ENCODE results near the gene DDX25.

Gene DDX25

DNA sequence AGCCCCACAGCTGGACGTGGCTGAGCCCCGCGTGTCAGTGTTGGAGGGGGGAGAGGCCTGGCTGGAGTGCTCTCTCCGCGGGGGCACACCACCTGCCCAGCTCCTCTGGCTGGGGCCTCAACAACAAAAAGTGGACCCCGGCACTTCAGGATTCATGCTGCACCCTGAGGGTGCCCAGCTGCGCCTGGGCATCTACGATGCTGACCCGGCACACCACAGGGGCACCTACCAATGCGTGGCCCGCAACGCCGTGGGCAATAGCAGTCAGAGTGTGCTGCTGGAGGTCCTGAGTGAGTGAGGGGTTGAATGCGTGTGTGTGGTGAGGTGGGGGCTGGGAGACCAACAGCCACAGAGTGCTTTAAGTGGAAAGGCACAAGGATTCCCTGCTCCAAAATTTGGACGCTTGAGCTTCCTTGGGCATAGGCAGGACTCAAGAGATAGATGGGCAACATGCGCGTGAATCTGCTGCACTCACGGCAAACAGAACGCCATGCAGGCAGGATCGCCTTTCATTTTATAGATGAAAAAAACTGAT is 49.2 kb downstream of the DDX25 start:
- TF ChIP-seq, protein P1, sequence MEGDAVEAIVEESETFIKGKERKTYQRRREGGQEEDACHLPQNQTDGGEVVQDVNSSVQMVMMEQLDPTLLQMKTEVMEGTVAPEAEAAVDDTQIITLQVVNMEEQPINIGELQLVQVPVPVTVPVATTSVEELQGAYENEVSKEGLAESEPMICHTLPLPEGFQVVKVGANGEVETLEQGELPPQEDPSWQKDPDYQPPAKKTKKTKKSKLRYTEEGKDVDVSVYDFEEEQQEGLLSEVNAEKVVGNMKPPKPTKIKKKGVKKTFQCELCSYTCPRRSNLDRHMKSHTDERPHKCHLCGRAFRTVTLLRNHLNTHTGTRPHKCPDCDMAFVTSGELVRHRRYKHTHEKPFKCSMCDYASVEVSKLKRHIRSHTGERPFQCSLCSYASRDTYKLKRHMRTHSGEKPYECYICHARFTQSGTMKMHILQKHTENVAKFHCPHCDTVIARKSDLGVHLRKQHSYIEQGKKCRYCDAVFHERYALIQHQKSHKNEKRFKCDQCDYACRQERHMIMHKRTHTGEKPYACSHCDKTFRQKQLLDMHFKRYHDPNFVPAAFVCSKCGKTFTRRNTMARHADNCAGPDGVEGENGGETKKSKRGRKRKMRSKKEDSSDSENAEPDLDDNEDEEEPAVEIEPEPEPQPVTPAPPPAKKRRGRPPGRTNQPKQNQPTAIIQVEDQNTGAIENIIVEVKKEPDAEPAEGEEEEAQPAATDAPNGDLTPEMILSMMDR (IDR thresholded peaks at IDR 0.05; ENCODE audit: extremely low read depth, missing control alignments): no peak
- DNase-seq (ENCODE audit: low spot score): no peak

DNA sequence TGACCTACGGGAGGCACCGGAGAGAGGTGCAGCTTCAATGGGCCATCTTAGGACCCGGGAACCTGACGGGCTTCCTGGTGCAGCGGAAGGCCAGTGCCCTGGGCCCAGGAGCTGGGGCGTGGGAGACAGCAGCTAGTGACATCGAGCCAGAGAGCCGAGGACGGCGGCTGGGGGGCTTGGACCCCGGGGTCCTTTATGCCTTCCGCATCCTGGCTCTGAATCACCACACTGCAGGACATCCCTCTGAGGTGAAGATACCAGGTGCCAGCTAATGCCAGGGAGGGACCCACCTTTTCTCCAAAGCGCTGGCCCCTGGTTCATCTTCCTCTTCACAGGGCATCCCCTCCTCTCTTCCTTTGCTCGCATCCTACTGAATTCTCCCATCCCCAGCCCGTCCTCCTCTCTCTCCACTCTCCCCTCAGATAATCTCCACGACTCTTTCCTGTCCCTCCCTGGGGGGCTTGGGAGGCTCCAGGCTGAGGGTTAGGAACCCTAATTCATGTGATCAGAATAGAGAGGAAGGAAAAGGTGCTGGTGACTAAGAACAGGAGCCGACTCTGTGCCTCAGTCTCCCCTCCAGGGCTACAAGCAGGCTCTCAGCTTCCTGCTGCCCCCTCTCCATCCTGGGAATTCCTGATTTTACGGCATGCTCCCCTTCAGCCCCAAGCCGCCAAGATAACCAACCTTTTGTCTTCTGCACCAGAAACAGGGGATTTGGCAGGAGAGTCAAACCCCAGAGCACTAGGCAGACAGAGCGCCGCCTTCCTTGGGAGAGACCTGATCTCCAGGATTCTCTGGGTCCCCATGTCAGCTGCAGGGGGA is 50.0 kb downstream of the DDX25 start:
- TF ChIP-seq, protein P1 (IDR thresholded peaks at IDR 0.05; ENCODE audit: extremely low read depth, missing control alignments): no peak

DNA sequence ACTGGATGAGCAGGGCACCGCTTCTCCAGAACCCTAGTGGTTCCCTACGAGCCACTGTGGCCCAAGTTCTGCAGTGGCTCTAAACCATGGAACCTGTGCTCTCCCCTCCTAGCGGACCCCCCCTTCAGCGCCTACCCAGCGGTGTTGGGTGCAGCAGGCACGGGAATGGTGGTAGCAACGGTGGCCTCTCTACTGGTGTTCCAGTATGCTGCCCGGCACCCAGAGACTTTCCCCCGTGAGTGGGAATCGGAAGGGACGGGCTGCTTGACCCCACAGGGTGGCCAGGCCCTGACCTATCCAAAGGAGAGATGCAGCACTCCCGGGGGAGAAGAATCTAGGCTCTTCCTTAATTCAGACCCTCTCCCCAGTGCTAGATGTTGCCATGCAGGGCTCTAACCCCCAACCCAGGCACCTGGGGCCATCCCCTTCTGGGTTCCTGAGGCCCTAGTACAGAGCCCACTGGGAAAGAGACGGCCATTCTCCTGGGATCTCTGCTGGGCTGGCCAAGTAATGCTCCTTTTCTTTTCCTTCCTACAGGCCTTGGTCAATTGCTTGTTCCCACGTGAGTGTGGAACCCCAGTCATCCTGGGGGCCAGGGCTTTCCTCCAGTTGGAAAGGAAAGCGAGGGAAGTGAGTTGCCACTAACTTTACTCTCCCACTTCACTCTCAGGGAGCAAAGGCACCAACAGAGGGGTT is 50.8 kb downstream of the DDX25 start:
- no peak for DNase-seq (ENCODE audit: low spot score)
- TF ChIP-seq, protein P1 (IDR thresholded peaks at IDR 0.05; ENCODE audit: extremely low read depth, missing control alignments): no peak

More for the DNA sequence above, 50.0 kb downstream of the DDX25 start:
- DNase-seq (ENCODE audit: low spot score): no peak

DNA sequence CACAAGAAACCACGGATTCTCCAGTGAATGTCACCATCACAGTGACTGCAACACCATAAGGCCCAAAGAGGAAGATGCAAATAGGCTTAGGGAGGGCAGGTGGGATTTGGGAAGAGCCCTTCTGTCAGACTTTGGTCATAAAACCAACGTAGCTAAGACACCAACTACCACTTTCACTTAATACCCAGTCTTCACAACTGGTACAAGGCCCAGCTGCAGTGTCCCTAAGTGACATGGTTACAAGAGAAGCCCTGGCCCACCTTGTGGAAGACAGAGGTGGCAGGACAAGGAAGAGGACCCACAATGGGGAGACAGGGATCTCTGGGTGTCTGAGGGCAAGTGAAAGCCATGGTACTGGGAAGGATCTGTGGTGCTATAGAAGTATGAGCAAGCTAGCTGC is 51.5 kb downstream of the DDX25 start:
- TF ChIP-seq, protein P1 (IDR thresholded peaks at IDR 0.05; ENCODE audit: extremely low read depth, missing control alignments): no peak
- DNase-seq (ENCODE audit: low spot score): no peak

DNA sequence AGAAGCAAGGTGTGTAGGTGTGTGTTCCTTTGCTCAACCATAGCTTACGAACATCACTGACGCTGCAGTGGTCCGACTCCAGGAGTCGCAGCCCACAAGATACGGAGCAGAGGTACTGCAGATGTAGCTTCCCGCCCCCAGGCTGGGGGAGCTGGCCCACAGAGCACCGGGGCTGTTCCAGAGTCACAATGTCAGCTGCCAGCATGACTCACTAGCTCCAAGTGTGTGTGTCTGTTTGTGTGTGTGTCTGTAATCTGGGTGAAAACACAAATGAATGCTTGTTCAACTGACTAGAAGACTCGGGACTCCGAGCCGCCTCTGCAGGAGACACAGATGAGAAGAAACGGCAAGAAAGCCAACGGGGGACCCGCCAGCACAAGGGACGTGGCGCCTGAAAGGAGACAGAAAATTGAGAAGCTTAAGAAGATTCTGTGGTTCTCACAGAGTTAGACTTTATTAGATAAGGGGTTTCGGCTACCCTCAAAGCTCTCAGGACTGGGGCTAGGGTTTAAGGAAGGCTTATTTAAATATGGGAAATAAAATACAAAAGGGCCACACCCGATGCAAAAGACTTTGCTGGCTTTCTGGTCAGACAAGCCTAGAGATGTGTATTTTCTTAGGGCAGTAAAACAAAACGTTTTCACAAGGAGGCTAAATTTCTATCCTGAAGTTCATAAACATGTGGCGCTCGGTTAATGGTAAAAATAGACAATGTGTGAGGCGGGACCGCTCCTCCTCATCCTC is 52.3 kb downstream of the DDX25 start:
- TF ChIP-seq, protein P1 (IDR thresholded peaks at IDR 0.05; ENCODE audit: extremely low read depth, missing control alignments): no peak
- DNase-seq (ENCODE audit: low spot score): no peak

DNA sequence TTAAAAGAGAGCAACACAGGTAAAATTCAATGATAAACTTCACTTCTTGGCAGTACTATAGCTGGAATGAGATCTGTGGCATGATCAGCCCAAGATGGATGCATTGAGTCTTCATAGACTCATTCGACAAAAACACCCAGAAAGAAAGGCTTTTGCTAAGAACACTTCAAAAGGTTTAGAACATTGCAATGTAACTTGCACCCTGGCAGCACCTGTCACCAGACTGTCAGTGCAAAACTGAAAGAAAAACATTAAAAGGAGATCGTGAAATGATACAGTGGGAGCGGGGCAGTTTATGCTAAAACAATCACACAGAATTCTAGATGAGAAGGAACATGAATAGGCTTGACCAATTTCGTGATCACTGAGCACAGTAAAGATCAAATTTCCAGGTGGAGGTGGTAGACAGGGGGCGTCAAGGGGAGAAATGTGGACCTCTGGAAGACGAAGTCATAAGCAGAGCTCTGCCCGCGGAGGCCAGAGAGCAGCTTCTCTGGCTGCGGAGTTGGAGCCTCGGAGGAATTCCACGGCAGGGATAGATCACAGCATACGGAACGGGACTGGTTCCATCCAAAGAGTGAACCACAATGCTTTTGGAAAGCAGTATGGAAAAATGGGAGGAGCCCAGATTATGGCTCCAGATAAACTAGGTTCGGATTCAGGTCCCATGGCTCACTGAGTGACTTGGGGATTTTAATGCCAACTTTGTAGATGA is 53.5 kb downstream of the DDX25 start:
- DNase-seq (ENCODE audit: low spot score): no peak
- TF ChIP-seq, protein P1 (IDR thresholded peaks at IDR 0.05; ENCODE audit: extremely low read depth, missing control alignments): no peak
